PC-3 (cell line): ENCODE measurements around the gene MYLK. TPM values are rescaled to one million over a fixed set of nuclear protein-coding genes. Genes with fewer than 3 reads are reported as not detected.

Experiments
- ATAC-seq: fragments of 200-7000 bp; cut with Tn5 transposase; 2 replicates; pipeline ENCODE4 v1.9.1; 2020; ENCODE audit warnings: mild to moderate bottlenecking, moderate library complexity
- BruUV-seq: library from RNA; stranded (reverse); fragments of 400-500 nt; replicated peaks from 2 replicates; lab custom pipeline; 2021; lab: Mats Ljungman, UMichigan
- CTCF ChIA-PET: fragments of 300-600 bp; sonication (Branson Sonifier 250); formaldehyde crosslinking; loops from one replicate; lab custom pipeline; 2022; ENCODE audit warnings: antibody characterized with exemption; lab: Charles Lee
- POLR2A ChIA-PET: fragments of 300-600 bp; sonication (Branson Sonifier 250); formaldehyde crosslinking; loops from one replicate; lab custom pipeline; 2022; ENCODE audit warnings: antibody characterized with exemption; ENCODE audit not compliant: unreplicated experiment; lab: Charles Lee
- DNase-seq: peaks from one replicate; pipeline ENCODE4 v3.0.0-alpha.2; 2015
- H2AFZ ChIP-seq: fragments of 300-600 bp; sonication (generic); 2 replicates; pipeline ENCODE4 v1.6.0; 2016; ENCODE audit warnings: antibody characterized with exemption, low read length
- H3F3A ChIP-seq: fragments of 300-600 bp; sonication (generic); one replicate; pipeline ENCODE4 v1.6.0; 2017; ENCODE audit warnings: antibody characterized with exemption, low read length, control low read depth, mild to moderate bottlenecking; ENCODE audit not compliant: unreplicated experiment
- H3K27ac ChIP-seq: fragments of 300-600 bp; sonication (generic); 2 replicates; pipeline ENCODE4 v1.5.1; 2016; ENCODE audit warnings: mild to moderate bottlenecking, low read length
- H3K27me3 ChIP-seq: fragments of 300-600 bp; sonication (generic); 2 replicates; pipeline ENCODE4 v1.6.1; 2016; ENCODE audit warnings: low read length, mixed read lengths
- H3K36me3 ChIP-seq: fragments of 300-600 bp; sonication (generic); 2 replicates; pipeline ENCODE4 v1.6.1; 2016; ENCODE audit warnings: low read depth, mixed run types, low read length, mixed read lengths
- H3K4me1 ChIP-seq: fragments of 300-600 bp; sonication (generic); 2 replicates; pipeline ENCODE4 v1.5.1; 2016; ENCODE audit warnings: low read length; ENCODE audit not compliant: insufficient read depth
- H3K4me2 ChIP-seq: fragments of 300-600 bp; sonication (generic); 2 replicates; pipeline ENCODE4 v1.6.0; 2016; ENCODE audit warnings: low read length
- H3K4me3 ChIP-seq: fragments of 300-600 bp; sonication (generic); 2 replicates; pipeline ENCODE4 v1.5.1; 2016; ENCODE audit warnings: mild to moderate bottlenecking, low read length, mixed read lengths
- H3K79me2 ChIP-seq: fragments of 300-600 bp; sonication (generic); 2 replicates; pipeline ENCODE4 v1.6.1; 2017; ENCODE audit warnings: low read length, mixed read lengths
- H3K9ac ChIP-seq: fragments of 300-600 bp; sonication (generic); 2 replicates; pipeline ENCODE4 v1.6.0; 2016; ENCODE audit warnings: mild to moderate bottlenecking, low read length
- H3K9me2 ChIP-seq: fragments of 300-600 bp; sonication (generic); replicated peaks from 2 replicates; pipeline ENCODE4 v1.6.1; 2016; ENCODE audit warnings: mixed run types, low read length, mixed read lengths
- H3K9me3 ChIP-seq: fragments of 300-600 bp; sonication (generic); 2 replicates; pipeline ENCODE4 v1.6.1; 2016; ENCODE audit warnings: low read length, mixed read lengths
- H4K20me1 ChIP-seq: fragments of 300-600 bp; sonication (generic); 2 replicates; pipeline ENCODE4 v1.6.1; 2016; ENCODE audit warnings: low read length, mixed read lengths
- CTCF ChIP-seq: fragments of 300-600 bp; sonication (generic); conservative IDR thresholded peaks from 2 replicates; pipeline ENCODE4 v1.5.1; 2017; ENCODE audit warnings: antibody characterized with exemption, low read depth, mild to moderate bottlenecking, low read length
- EZH2 ChIP-seq: fragments of 300-600 bp; sonication (generic); IDR thresholded peaks from one replicate; pipeline ENCODE4 v1.6.1; 2017; ENCODE audit warnings: antibody characterized with exemption, mild to moderate bottlenecking, low read length; ENCODE audit not compliant: unreplicated experiment
- EZH2phosphoT487 ChIP-seq: fragments of 300-600 bp; sonication (generic); IDR thresholded peaks from 2 replicates; pipeline ENCODE4 v1.6.1; 2018; ENCODE audit warnings: mild to moderate bottlenecking, antibody characterized with exemption, low read length, borderline replicate concordance
- intact Hi-C: fragments of 100-400 bp; cut with micrococcal nuclease; formaldehyde crosslinking; loops from 2 replicates; pipeline ENCODE4 v1.9.0; 2023
- total RNA-seq: library from RNA; depleted of rRNA; stranded (reverse); fragments of >200 nt; gene quantifications from 2 replicates; pipeline ENCODE4 v1.2.3, GENCODE V29; 2014

The MYLK gene
- total RNA-seq, 1 experiment from 2014 or later = 6.9 TPM

DNA sequence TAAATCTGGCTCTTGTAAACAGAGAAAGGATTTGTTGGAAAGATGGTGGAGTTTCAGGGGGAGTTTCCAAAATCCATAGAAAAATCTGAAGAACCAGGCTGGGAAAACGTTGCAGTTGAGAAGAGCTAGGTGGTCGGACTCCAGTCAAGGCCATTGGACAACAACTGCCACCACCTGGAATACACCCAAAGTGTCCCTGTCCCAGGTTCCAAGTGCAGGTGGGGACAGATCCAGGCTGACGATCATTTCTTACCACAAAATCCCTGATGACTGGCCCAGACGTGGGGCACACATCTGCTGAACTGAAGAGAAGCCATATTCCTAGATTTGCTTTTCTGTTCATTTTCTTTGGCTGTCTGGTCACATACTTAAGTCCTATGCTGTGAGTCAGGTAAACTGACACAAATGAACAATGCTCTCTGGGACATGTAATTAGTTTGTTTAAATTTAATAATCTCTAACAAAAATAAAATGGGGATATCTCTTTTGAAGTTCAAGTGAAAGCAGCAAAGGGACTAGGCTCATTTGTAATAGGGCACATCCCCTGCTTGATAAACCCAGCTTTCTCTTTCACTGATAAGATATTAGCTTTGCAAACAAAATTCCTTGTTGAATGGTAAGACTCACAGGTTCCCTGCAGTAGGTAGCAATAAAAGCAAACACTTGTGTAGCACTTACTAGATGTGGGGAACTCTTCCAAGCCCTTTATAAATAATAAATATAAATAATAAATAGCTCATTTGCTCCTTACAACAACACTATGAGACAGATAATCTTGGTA is 88.5 kb downstream of the MYLK start:
- no peak for DNase-seq
- Histone ChIP-seq H3K9me3 (peaks cover 15% of the 10 kb centered on the region), H3K9ac (no peak overlapping the region), H3K4me2 (no peak overlapping the region), H3K27me3 (no peaks in the 10 kb centered on the region), H4K20me1 (no peaks in the 10 kb centered on the region), H3K36me3 (peaks cover 9% of the 10 kb centered on the region; the same call in 1 of the 2 replicates), H3K27ac (no peak overlapping the region), H3K4me1 (peaks cover 22% of the 10 kb centered on the region), H2AFZ (no peak overlapping the region), H3K9me2 (no peaks in the 10 kb centered on the region), H3K4me3 (no peak overlapping the region), H3K79me2 (no peaks in the 10 kb centered on the region), H3F3A (no peaks in the 10 kb centered on the region)
- no peak for ATAC-seq
- POLR2A ChIA-PET = no interaction called here
- intact Hi-C loops = no loop called here
- CTCF ChIA-PET = no interaction called here
- TF ChIP-seq EZH2phosphoT487 (no peak), CTCF (no peak), EZH2 (no peak)
- no TSS peak for BruUV-seq

- Histone ChIP-seq H3K4me3 (no peak overlapping the region), H3K4me2 (peak overlapping the region; percentile 38; the same call in 1 of the 2 replicates), H3K9me2 (no peaks in the 10 kb centered on the region), H3K36me3 (peaks cover 9% of the 10 kb centered on the region; the same call in 1 of the 2 replicates), H3K9me3 (peaks cover 15% of the 10 kb centered on the region), H3K27me3 (no peaks in the 10 kb centered on the region), H3K4me1 (peaks cover 38% of the 10 kb centered on the region), H4K20me1 (no peaks in the 10 kb centered on the region), H3F3A (no peaks in the 10 kb centered on the region), H2AFZ (no peak overlapping the region), H3K79me2 (no peaks in the 10 kb centered on the region), H3K9ac (no peak overlapping the region), H3K27ac (peak overlapping the region; percentile 60; the same call in 1 of the 2 replicates)
- no peak for DNase-seq
- no TSS peak for BruUV-seq
- TF ChIP-seq EZH2 (no peak), EZH2phosphoT487 (no peak), CTCF (no peak)
- ATAC-seq = no peak
- intact Hi-C loops = loop anchor here (5.0 kb wide), 1 partner anchor 39 kb away; no protein-coding TSS in a partner anchor
- ChIA-PET CTCF (no interaction called here), POLR2A (interaction anchor here (0.6 kb wide), 1 partner anchor 381 kb away, joined by 6 read pairs; no protein-coding TSS in a partner anchor)
These were observed 90.7 kb downstream of the MYLK start for GRCh38 chr3:123793425-123793824.
